Measurements from ENCODE around the gene ADH1A. TPM values are rescaled to one million over a fixed set of nuclear protein-coding genes. Genes with fewer than 3 reads are reported as not detected.

Gene ADH1A
- total RNA-seq, 4 donors from 2014 or later, result 0.16 TPM; not detected in 3

DNA sequence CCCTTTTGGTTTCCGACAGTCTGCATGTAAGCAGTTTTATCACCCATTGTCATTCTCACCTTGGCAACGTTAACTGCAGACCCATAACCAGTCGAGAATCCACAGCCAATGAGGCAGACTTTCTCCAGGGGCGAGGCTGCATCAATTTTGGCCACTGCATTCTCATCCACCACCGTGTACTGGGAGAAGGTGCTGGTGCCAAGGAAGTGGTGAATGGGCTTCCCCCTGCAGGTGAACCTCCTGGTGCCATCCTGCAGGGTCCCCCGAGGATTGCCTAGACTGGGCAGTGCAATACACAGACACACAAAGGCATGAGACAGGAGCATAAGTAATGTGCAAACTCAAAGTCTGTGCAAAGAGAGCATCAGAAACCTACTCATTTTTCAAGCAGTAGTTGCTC, 25.1 kb upstream of the ADH1A start:
- TF ChIP-seq POLR2A (IDR thresholded peaks at IDR 0.05) (no peak), CTCF (IDR thresholded peaks at IDR 0.05) (no peak)
- DNase-seq (ENCODE audit: low spot score in 2 of 2), result no peak
- intact Hi-C loops (cut with DNase I; ENCODE audit: low total_unique reads), result no loop called here
- no peak overlapping the region for H3K4me3 ChIP-seq (ENCODE audit: low read depth, poor library complexity, severe bottlenecking)
- 65 to 69% methylated on average over 6 of the region's 6 CpGs for WGBS, 2 donors

GRCh38 chr4:99314211-99314610, 23.4 kb upstream of the ADH1A start:
- intact Hi-C loops (cut with DNase I; ENCODE audit: low total_unique reads), result no loop called here
- WGBS, 2 donors, result 63 to 68% methylated on average over 1 of the region's 1 CpG
- no peak overlapping the region for H3K4me3 ChIP-seq (ENCODE audit: low read depth, poor library complexity, severe bottlenecking)
- TF ChIP-seq CTCF (IDR thresholded peaks at IDR 0.05) (no peak), POLR2A (IDR thresholded peaks at IDR 0.05) (no peak)
- no peak for DNase-seq (ENCODE audit: low spot score in 2 of 2)

DNA sequence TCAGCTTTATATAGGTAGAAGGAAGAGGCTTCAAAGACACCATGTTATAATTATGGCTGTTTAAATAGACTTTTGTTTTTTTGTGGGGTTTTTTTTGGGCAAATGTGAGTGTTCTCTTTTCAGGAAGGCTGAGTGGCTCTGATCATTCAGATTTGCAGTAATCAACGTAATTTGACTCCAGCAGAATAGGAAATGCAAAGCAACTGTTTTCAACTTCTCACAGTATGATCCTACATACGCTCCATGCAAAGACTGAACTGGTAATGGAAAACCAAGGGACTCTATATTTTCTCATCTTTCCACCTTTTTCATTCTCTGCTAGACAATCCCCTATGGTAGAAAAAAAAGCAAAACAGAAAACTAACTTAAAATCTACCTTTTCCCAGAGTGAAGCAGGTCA, 19.6 kb upstream of the ADH1A start:
- intact Hi-C loops (cut with DNase I; ENCODE audit: low total_unique reads), result no loop called here
- TF ChIP-seq POLR2A (IDR thresholded peaks at IDR 0.05) (no peak), CTCF (IDR thresholded peaks at IDR 0.05) (no peak)
- DNase-seq (ENCODE audit: low spot score in 2 of 2), result no peak
- WGBS, 2 donors, result 62 to 76% methylated on average over 2 of the region's 2 CpGs
- H3K4me3 ChIP-seq (ENCODE audit: low read depth, poor library complexity, severe bottlenecking), result no peak overlapping the region

GRCh38 chr4:99305638-99306400, 15.0 kb upstream of the ADH1A start:
- intact Hi-C loops (cut with DNase I; ENCODE audit: low total_unique reads), result no loop called here
- no peak for DNase-seq (ENCODE audit: low spot score in 2 of 2)
- TF ChIP-seq POLR2A (IDR thresholded peaks at IDR 0.05) (no peak), CTCF (IDR thresholded peaks at IDR 0.05) (no peak)
- no peak overlapping the region for H3K4me3 ChIP-seq (ENCODE audit: low read depth, poor library complexity, severe bottlenecking)
- WGBS, 2 donors, result 92 to 98% methylated on average over 11 of the region's 11 CpGs

- intact Hi-C loops (cut with DNase I; ENCODE audit: low total_unique reads), result no loop called here
- TF ChIP-seq POLR2A (IDR thresholded peaks at IDR 0.05) (no peak), CTCF (IDR thresholded peaks at IDR 0.05) (no peak)
- 72 to 76% methylated on average over 7 of the region's 7 CpGs for WGBS, 2 donors
These were observed 10.8 kb upstream of the ADH1A start for GRCh38 chr4:99301376-99302164.

More at GRCh38 chr4:99301376-99302164, 10.8 kb upstream of the ADH1A start:
- DNase-seq (ENCODE audit: low spot score in 2 of 2), result no peak
- no peak overlapping the region for H3K4me3 ChIP-seq (ENCODE audit: low read depth, poor library complexity, severe bottlenecking)
